H1 (cell line): ENCODE measurements around the gene EIF1B. TPM values are rescaled to one million over a fixed set of nuclear protein-coding genes. Genes with fewer than 3 reads are reported as not detected.

Experiments used
- CTCF ChIA-PET: fragments of 300-600 bp; sonication (Branson Sonifier 250); formaldehyde crosslinking; loops from one replicate; lab custom pipeline; 2021; ENCODE audit not compliant: partially characterized antibody; lab: Charles Lee
- POLR2A ChIA-PET: fragments of 300-600 bp; sonication (Branson Sonifier 250); formaldehyde crosslinking; loops from one replicate; lab custom pipeline; 2021; ENCODE audit warnings: inconsistent platforms; ENCODE audit not compliant: partially characterized antibody; lab: Charles Lee
- DNase-seq, 2 experiments: peaks; one replicate each; pipeline versions ENCODE4 v3.0.0 to v3.0.0-alpha.2; 2010 to 2022; ENCODE audit warnings: low spot score in 2 of 2, low read depth in 1 of 2, mixed read lengths in 1 of 2
- FAIRE-seq: peaks from 2 replicates; lab custom pipeline; 2011; peaks lifted over from hg19 to GRCh38; lab: Jason Lieb, UNC
- H2AFZ ChIP-seq: 2 replicates; pipeline ENCODE4 v1.8.1; 2012; ENCODE audit warnings: low read length, inconsistent platforms
- H2AK5ac ChIP-seq: 2 replicates; pipeline ENCODE4 v1.6.1; 2013; ENCODE audit warnings: low read depth, low read length
- H2BK120ac ChIP-seq: replicated peaks from 2 replicates; pipeline ENCODE3; 2013; ENCODE audit warnings: low read depth, low read length, inconsistent platforms
- H2BK12ac ChIP-seq: 2 replicates; pipeline ENCODE4 v1.6.1; 2013; ENCODE audit warnings: low read depth, low read length
- H2BK15ac ChIP-seq: 2 replicates; pipeline ENCODE4 v1.6.1; 2013; ENCODE audit warnings: low read length
- H2BK20ac ChIP-seq: 2 replicates; pipeline ENCODE4 v1.6.1; 2013; ENCODE audit warnings: low read length
- H2BK5ac ChIP-seq: 2 replicates; pipeline ENCODE4 v1.6.1; 2013; ENCODE audit warnings: low read depth, low read length
- H3K14ac ChIP-seq: 2 replicates; pipeline ENCODE4 v1.6.1; 2013; ENCODE audit warnings: inconsistent platforms; ENCODE audit not compliant: insufficient read length
- H3K18ac ChIP-seq: 2 replicates; pipeline ENCODE4 v1.6.1; 2013; ENCODE audit warnings: low read length; ENCODE audit errors: extremely low read depth
- H3K23ac ChIP-seq: 2 replicates; pipeline ENCODE4 v1.6.1; 2013; ENCODE audit warnings: inconsistent platforms; ENCODE audit not compliant: insufficient read length
- H3K23me2 ChIP-seq: 2 replicates; pipeline ENCODE4 v1.6.1; 2013; ENCODE audit warnings: low read depth, low read length
- H3K27ac ChIP-seq: 2 replicates; pipeline ENCODE4 v1.6.1; 2011; ENCODE audit warnings: low read depth, low read length, inconsistent platforms
- H3K27me3 ChIP-seq, 4 experiments: replicated peaks in 1 of 4; 1 replicate in 1 of 4; 2 replicates in 3 of 4; pipeline versions ENCODE4 v1.6.1 to v1.8.1; 2011 to 2013; ENCODE audit warnings: low read length in 3 of 4, mild to moderate bottlenecking in 3 of 4, inconsistent platforms in 2 of 4, mixed read lengths in 2 of 4, moderate library complexity in 1 of 4; ENCODE audit not compliant: control insufficient read depth in 3 of 4, insufficient read depth in 3 of 4; ENCODE audit errors: extremely low read depth in 1 of 4
- H3K36me3 ChIP-seq, 4 experiments: 2 replicates each; pipeline versions ENCODE4 v1.6.1 to v1.8.1; 2011 to 2013; ENCODE audit warnings: mild to moderate bottlenecking in 4 of 4, low read length in 3 of 4, moderate library complexity in 2 of 4, control low read depth in 1 of 4, inconsistent platforms in 1 of 4; ENCODE audit not compliant: insufficient read depth in 4 of 4, control insufficient read depth in 2 of 4
- H3K4ac ChIP-seq: replicated peaks from 2 replicates; pipeline ENCODE3; 2013; ENCODE audit warnings: low read length, low read depth, mixed read lengths, inconsistent platforms; ENCODE audit not compliant: insufficient read length
- H3K4me1 ChIP-seq, 4 experiments: replicated peaks in 1 of 4; 1 replicate in 1 of 4; 2 replicates in 3 of 4; pipeline versions ENCODE4 v1.6.1 to v1.8.1; 2011 to 2013; ENCODE audit warnings: low read length in 3 of 4, inconsistent platforms in 2 of 4, mixed read lengths in 1 of 4; ENCODE audit not compliant: insufficient read depth in 4 of 4, control insufficient read depth in 3 of 4
- H3K4me2 ChIP-seq, 2 experiments: 2 replicates each; pipeline versions ENCODE4 v1.6.1 to v1.8.1; 2011 to 2013; ENCODE audit warnings: low read depth in 2 of 2, low read length in 2 of 2, control low read depth in 1 of 2, inconsistent platforms in 1 of 2, mild to moderate bottlenecking in 1 of 2; ENCODE audit not compliant: insufficient read depth in 1 of 2
- H3K4me3 ChIP-seq, 4 experiments: fragments of 200-600, 300-600 bp in 1 of 4; sonication (generic), shearing (Covaris generic), sonication (Bioruptor Twin) in 1 of 4; 2 replicates each; pipeline versions ENCODE4 v1.5.1 to v1.8.1; 2011 to 2016; ENCODE audit warnings: low read length in 4 of 4, low read depth in 3 of 4, control low read depth in 2 of 4, inconsistent platforms in 2 of 4, mild to moderate bottlenecking in 2 of 4, mixed read lengths in 1 of 4, moderate library complexity in 1 of 4; ENCODE audit not compliant: insufficient read depth in 2 of 4; ENCODE audit errors: extremely low read depth in 1 of 4
- H3K56ac ChIP-seq: replicated peaks from 2 replicates; pipeline ENCODE3; 2013; ENCODE audit warnings: low read depth, mild to moderate bottlenecking, mixed read lengths, low read length, inconsistent platforms; ENCODE audit not compliant: insufficient read length
- H3K79me1 ChIP-seq: 2 replicates; pipeline ENCODE4 v1.6.1; 2013; ENCODE audit warnings: low read depth, low read length, control low read depth
- H3K79me2 ChIP-seq, 2 experiments: 2 replicates each; pipeline versions ENCODE4 v1.6.1 to v1.8.1; 2012 to 2013; ENCODE audit warnings: low read length in 2 of 2, mild to moderate bottlenecking in 2 of 2, inconsistent platforms in 1 of 2; ENCODE audit not compliant: insufficient read depth in 2 of 2, control insufficient read depth in 1 of 2
- H3K9ac ChIP-seq, 4 experiments: replicated peaks in 1 of 4; 1 replicate in 1 of 4; 2 replicates in 3 of 4; pipeline versions ENCODE4 v1.6.1 to v1.8.1; 2011 to 2013; ENCODE audit warnings: low read depth in 3 of 4, low read length in 3 of 4, control low read depth in 2 of 4, mild to moderate bottlenecking in 2 of 4, moderate library complexity in 2 of 4, inconsistent platforms in 1 of 4; ENCODE audit errors: extremely low read depth in 1 of 4
- H3K9me3 ChIP-seq, 2 experiments: 2 replicates each; pipeline versions ENCODE4 v1.6.1 to v1.8.1; 2012 to 2013; ENCODE audit warnings: mild to moderate bottlenecking in 2 of 2, moderate library complexity in 2 of 2, control low read depth in 1 of 2, inconsistent platforms in 1 of 2, low read depth in 1 of 2, low read length in 1 of 2, mixed read lengths in 1 of 2; ENCODE audit not compliant: insufficient read depth in 2 of 2
- H4K20me1 ChIP-seq, 2 experiments: replicated peaks in 1 of 2; 2 replicates each; pipeline versions ENCODE3 to v1.8.1; 2011 to 2013; ENCODE audit warnings: inconsistent platforms in 2 of 2, low read length in 2 of 2, mild to moderate bottlenecking in 1 of 2; ENCODE audit not compliant: insufficient read depth in 2 of 2, control insufficient read depth in 1 of 2
- H4K5ac ChIP-seq: 2 replicates; pipeline ENCODE4 v1.6.1; 2013; ENCODE audit warnings: low read length, low read depth, mixed read lengths, inconsistent platforms; ENCODE audit not compliant: insufficient read length
- H4K8ac ChIP-seq: 2 replicates; pipeline ENCODE4 v1.8.0; 2013; ENCODE audit warnings: mild to moderate bottlenecking, moderate library complexity, low read length, inconsistent platforms; ENCODE audit not compliant: insufficient read depth; ENCODE audit errors: extremely low read depth
- H4K91ac ChIP-seq: replicated peaks from 2 replicates; pipeline ENCODE3; 2013; ENCODE audit warnings: low read length, mixed read lengths, inconsistent platforms; ENCODE audit not compliant: insufficient read length
- EP300 ChIP-seq, 2 experiments: IDR thresholded peaks; 1 replicate in 1 of 2; 2 replicates in 1 of 2; pipeline ENCODE4 v1.6.1; 2011 to 2012; ENCODE audit warnings: low read depth in 2 of 2, low read length in 2 of 2, mild to moderate bottlenecking in 2 of 2, borderline replicate concordance in 1 of 2, inconsistent platforms in 1 of 2, moderate library complexity in 1 of 2
- HDAC2 ChIP-seq, 2 experiments: fragments of 300-600 bp in 1 of 2; sonication (generic) in 1 of 2; IDR thresholded peaks; 2 replicates each; pipeline ENCODE4 v1.6.1; 2011 to 2012; ENCODE audit warnings: low read depth in 2 of 2, low read length in 2 of 2, mild to moderate bottlenecking in 2 of 2, moderate library complexity in 2 of 2, borderline replicate concordance in 1 of 2, inconsistent platforms in 1 of 2
- KDM4A ChIP-seq: IDR thresholded peaks from one replicate; pipeline ENCODE4 v1.7.1; 2012; ENCODE audit warnings: low read depth, mild to moderate bottlenecking, moderate library complexity, low read length, inconsistent platforms; ENCODE audit not compliant: severe bottlenecking
- WGBS, 2 experiments: shearing (Covaris generic) in 1 of 2; methylation state at CpG; one replicate each; pipeline versions ENCODE4 v1.1.6 to v1.1.7; 2013 to 2015; ENCODE audit warnings: low lambda C conversion rate in 2 of 2, mixed read lengths in 2 of 2, inconsistent platforms in 1 of 2, low coverage in 1 of 2, missing lambda C conversion rate in 1 of 2; ENCODE audit not compliant: insufficient replicate concordance in 2 of 2, insufficient coverage in 1 of 2, insufficient read length in 1 of 2; ENCODE audit errors: extremely low coverage in 1 of 2, missing lambda C conversion rate in 1 of 2; 5-methylcytosine and 5-hydroxymethylcytosine counted together
- polyA plus RNA-seq, 7 experiments: library from polyadenylated mRNA; depleted of rRNA in 3 of 7; stranded (reverse) in 5 of 7; unstranded in 2 of 7; fragments of >200 nt in 5 of 7; fragments of 200-250 nt in 2 of 7; gene quantifications; 1 replicate in 5 of 7; 2 replicates in 1 of 7; 4 replicates in 1 of 7; pipeline versions ENCODE4 v1.2.1 to v1.2.3, GENCODE V29; 2011 to 2013; ENCODE audit warnings: missing spikeins in 2 of 7, mixed read lengths in 2 of 7
- total RNA-seq: library from RNA; stranded (reverse); fragmentation: NEBNext Ultra II Directional; extraction: Animal tissue kit (Norgen Biotek cat#: 25700); gene quantifications from 2 replicates; pipeline ENCODE4 v1.2.1, GENCODE V29; 2021

The EIF1B gene
- total and polyA plus RNA-seq, 2 of the 8 experiments (the other 6 are each of a cell fraction or from before 2014, with no cell fraction given): 42.4 to 115 TPM

GRCh38 chr3:40299721-40300335, 9.7 kb upstream of the EIF1B start:
- Histone ChIP-seq H3K79me2 (no peaks in the 10 kb centered on the region), H3K79me1 (no peaks in the 10 kb centered on the region), H4K91ac (no peak overlapping the region), H2BK120ac (no peak overlapping the region), H2BK5ac (no peak overlapping the region), H2BK15ac (no peak overlapping the region), H3K9me3 (no peaks in the 10 kb centered on the region), H2BK20ac (no peak overlapping the region), H3K27me3 (no peaks in the 10 kb centered on the region), H3K14ac (no peak overlapping the region), H3K23me2 (no peaks in the 10 kb centered on the region), H3K4ac (no peak overlapping the region), H4K20me1 (no peaks in the 10 kb centered on the region), H3K36me3 (no peaks in the 10 kb centered on the region), H3K4me2 (no peak overlapping the region), H4K5ac (no peak overlapping the region), H3K27ac (no peak overlapping the region), H3K18ac (no peak overlapping the region), H3K9ac (no peak overlapping the region), H2AFZ (no peak overlapping the region), H4K8ac (no peak overlapping the region), H3K4me1 (no peaks in the 10 kb centered on the region), H3K56ac (no peak overlapping the region), H3K4me3 (no peak overlapping the region), H2AK5ac (no peak overlapping the region), H3K23ac (no peak overlapping the region), H2BK12ac (no peak overlapping the region)
- whole genome bisulfite sequencing, 2 experiments: 86% methylated on average over 3 of the region's 3 CpGs; no CpG with 5 or more reads in 1 of the 2 experiments
- CTCF ChIA-PET: interaction anchor here (1.4 to 1.7 kb wide), 2 partner anchors 9 to 121 kb away, joined by 4 to 6 read pairs; no protein-coding TSS in a partner anchor
- TF ChIP-seq KDM4A: no peak
- no peak for TF ChIP-seq HDAC2 (IDR thresholded peaks at IDR 0.05; ENCODE audit: borderline replicate concordance in 1 of 2, low read depth in 2 of 2, low read length in 2 of 2)
- no peak for TF ChIP-seq EP300 (IDR thresholded peaks at IDR 0.05; ENCODE audit: borderline replicate concordance in 1 of 2, low read depth in 2 of 2, low read length in 2 of 2)
- no peak for DNase-seq
- no peak for FAIRE-seq
- POLR2A ChIA-PET: interaction anchor here (0.6 to 1.1 kb wide), 4 partner anchors 8 to 885 kb away, joined by 3 to 4 read pairs (median 3); no protein-coding TSS in a partner anchor
